Adrenal gland (tissue), 12 donors: ENCODE results near the gene ROR1. TPM values are rescaled to one million over a fixed set of nuclear protein-coding genes. Genes with fewer than 3 reads are reported as not detected.

Experiments
- DNase-seq, 7 donors: peaks; one replicate each; pipeline ENCODE4 v3.0.0-alpha.2; 2019 to 2020
- H3K27ac ChIP-seq, 5 donors: fragments of 200-600 bp; sonication (generic) in 4 of 5; 1 replicate in 3 of 5; 2 replicates in 2 of 5; pipeline versions ENCODE4 v1.5.1 to v1.8.0; 2016 to 2020; ENCODE audit warnings: mild to moderate bottlenecking in 1 of 5
- H3K27me3 ChIP-seq: fragments of 200-600 bp; 2 replicates; pipeline ENCODE4 v1.8.0; 2021
- H3K36me3 ChIP-seq, 2 donors: fragments of 200-600 bp; replicated peaks in 1 of 2; 1 replicate in 1 of 2; 2 replicates in 1 of 2; pipeline versions ENCODE4 v1.5.1 to v1.8.0; 2018 to 2022
- H3K4me1 ChIP-seq, 2 donors: fragments of 200-600 bp; replicated peaks in 1 of 2; 1 replicate in 1 of 2; 2 replicates in 1 of 2; pipeline versions ENCODE4 v1.5.1 to v1.8.0; 2018 to 2021
- H3K4me3 ChIP-seq, 4 donors: fragments of 200-600 bp; sonication (generic) in 3 of 4; one replicate each; pipeline ENCODE4 v1.5.1; 2016 to 2018
- H3K9me3 ChIP-seq, 3 donors: fragments of 200-600 bp; sonication (generic) in 1 of 3; replicated peaks in 1 of 3; 1 replicate in 2 of 3; 2 replicates in 1 of 3; pipeline versions ENCODE4 v1.5.1 to v1.8.0; 2016 to 2021
- CTCF ChIP-seq, 6 experiments: fragments of 450-650 bp in 4 of 6; fragments of 200-600 bp in 2 of 6; sonication (generic) in 1 of 6; IDR thresholded peaks; 1 replicate in 5 of 6; 2 replicates in 1 of 6; pipeline versions ENCODE4 v1.5.1 to v1.8.0; 2016 to 2021; ENCODE audit warnings: antibody characterized with exemption in 6 of 6, mild to moderate bottlenecking in 2 of 6, moderate library complexity in 1 of 6
- POLR2A ChIP-seq, 2 donors: fragments of 450-650 bp; IDR thresholded peaks; one replicate each; pipeline ENCODE4 v1.6.1; 2017; ENCODE audit warnings: antibody characterized with exemption in 2 of 2, mild to moderate bottlenecking in 2 of 2, moderate library complexity in 1 of 2
- WGBS, 4 donors: extraction: QIAGEN DNeasy Blood & Tissue Kit in 2 of 4; methylation state at CpG; one replicate each; pipeline versions ENCODE4 v1.1.5 to v1.1.7; 2013 to 2017; 5-methylcytosine and 5-hydroxymethylcytosine counted together
- intact Hi-C, 2 donors: fragments of 100-400 bp; cut with DNase I; formaldehyde crosslinking; loops; one replicate each; pipeline versions ENCODE4 v1.14.1 to v1.15.0; 2022 to 2023
- polyA plus RNA-seq, 3 donors: library from polyadenylated mRNA; stranded (reverse); fragments of 200-250 nt in 2 of 3; fragments of 350-450 nt in 1 of 3; fragmentation: Illumina TruSeq in 1 of 3; extraction: RNeasy Lipid Tissue Mini Kit (QIAGEN cat#74804) in 1 of 3; gene quantifications; one replicate each; pipeline ENCODE4 v1.2.3, GENCODE V29; 2013 to 2014
- total RNA-seq, 9 donors: library from RNA; depleted of rRNA in 4 of 9; stranded (reverse); fragments of >200 nt in 4 of 9; fragments of 120-200 nt in 1 of 9; fragmentation: NEBNext Ultra II Directional in 1 of 9; extraction: Animal tissue kit (Norgen Biotek cat#: 25700) in 1 of 9; gene quantifications; one replicate each; pipeline versions ENCODE4 v1.1.0 to v1.2.4, GENCODE V29; 2013 to 2023
- donor health status: healthy with polysubstance abuse.
- donor health status: Bipolar disorder and iron deficiency.
- donor health status: DM: yes; HTN: yes; CAD: no.
- donor health status: DM: no; HTN: no; CAD: no.
- donor health status: DM: no; HTN: no; CAD: no.
- donor health status: DM: yes; HTN: yes; CAD: no.

Gene ROR1
- total and polyA plus RNA-seq, 12 donors = 0.54 to 4.6 (median 2.6) TPM

- WGBS, 4 donors = 91 to 97% (median 94%) methylated on average over 5 to 9 of the region's 9 CpGs
- DNase-seq = no peak
- no peaks in the 10 kb centered on the region for H3K9me3 ChIP-seq
- H3K27me3 ChIP-seq = no peaks in the 10 kb centered on the region
- H3K4me3 ChIP-seq = no peak overlapping the region
- TF ChIP-seq POLR2A (IDR thresholded peaks at IDR 0.05) (no peak), CTCF (IDR thresholded peaks at IDR 0.05) (no peak)
- intact Hi-C loops = no loop called here
- no peaks in the 10 kb centered on the region for H3K4me1 ChIP-seq
- H3K27ac ChIP-seq = no peak overlapping the region
- no peaks in the 10 kb centered on the region for H3K36me3 ChIP-seq
Measured at GRCh38 chr1:63847308-63847910, 73.6 kb downstream of the ROR1 start.

- WGBS, 4 donors = 75 to 83% (median 82%) methylated on average over 4 of the region's 4 CpGs
- H3K27ac ChIP-seq = no peak overlapping the region
Measured at GRCh38 chr1:63848733-63849132, 74.9 kb downstream of the ROR1 start.

GRCh38 chr1:63849149-63849548 lies 75.3 kb downstream of the ROR1 start:
- no peaks in the 10 kb centered on the region for H3K36me3 ChIP-seq
- no peaks in the 10 kb centered on the region for H3K4me1 ChIP-seq
- intact Hi-C loops = no loop called here
- no peak for DNase-seq
- TF ChIP-seq POLR2A (IDR thresholded peaks at IDR 0.05) (no peak), CTCF (IDR thresholded peaks at IDR 0.05) (no peak)
- no peaks in the 10 kb centered on the region for H3K27me3 ChIP-seq
- H3K9me3 ChIP-seq = no peaks in the 10 kb centered on the region
- 55 to 73% (median 70%) methylated on average over 1 of the region's 1 CpG for WGBS, 4 donors
- no peak overlapping the region for H3K27ac ChIP-seq
- no peak overlapping the region for H3K4me3 ChIP-seq

More at GRCh38 chr1:63848733-63849132, 74.9 kb downstream of the ROR1 start:
- H3K4me3 ChIP-seq = no peak overlapping the region
- H3K4me1 ChIP-seq = no peaks in the 10 kb centered on the region
- H3K36me3 ChIP-seq = no peaks in the 10 kb centered on the region
- intact Hi-C loops = no loop called here
- no peaks in the 10 kb centered on the region for H3K9me3 ChIP-seq
- no peaks in the 10 kb centered on the region for H3K27me3 ChIP-seq
- no peak for TF ChIP-seq POLR2A (IDR thresholded peaks at IDR 0.05)
- no peak for TF ChIP-seq CTCF (IDR thresholded peaks at IDR 0.05)
- no peak for DNase-seq

- H3K9me3 ChIP-seq = no peaks in the 10 kb centered on the region
- TF ChIP-seq CTCF (IDR thresholded peaks at IDR 0.05) (no peak), POLR2A (IDR thresholded peaks at IDR 0.05) (no peak)
- no peaks in the 10 kb centered on the region for H3K36me3 ChIP-seq
- WGBS, 4 donors = 77 to 83% (median 78%) methylated on average over 3 of the region's 3 CpGs
- no peak overlapping the region for H3K4me3 ChIP-seq
- H3K27me3 ChIP-seq = no peaks in the 10 kb centered on the region
- H3K27ac ChIP-seq = no peak overlapping the region
- H3K4me1 ChIP-seq = no peaks in the 10 kb centered on the region
- intact Hi-C loops = no loop called here
- no peak for DNase-seq
Measured at GRCh38 chr1:63854091-63854490, 80.3 kb downstream of the ROR1 start.
